GM12878 (cell line): ENCODE measurements around the gene NEK10. TPM values are rescaled to one million over a fixed set of nuclear protein-coding genes. Genes with fewer than 3 reads are reported as not detected.

Experiments used
- ATAC-seq: fragments of 200-7000 bp; cut with Tn5 transposase; 3 replicates; pipeline ENCODE4 v1.9.1; 2020; ENCODE audit warnings: mild to moderate bottlenecking, moderate library complexity
- BruUV-seq: library from RNA; stranded (reverse); fragments of 400-500 nt; replicated peaks from 2 replicates; lab custom pipeline; 2021; lab: Mats Ljungman, UMichigan
- CTCF ChIA-PET: fragments of 300-600 bp; sonication (Branson Sonifier 250); formaldehyde crosslinking; extraction: SDS; loops from one replicate; lab custom pipeline; 2021; ENCODE audit warnings: inconsistent platforms; lab: Yijun Ruan, JAX
- POLR2A ChIA-PET: fragments of 350-600 bp; formaldehyde crosslinking; extraction: SDS; loops from one replicate; lab custom pipeline; 2021; ENCODE audit warnings: inconsistent platforms; lab: Charles Lee
- RAD21 ChIA-PET: fragments of 300-600 bp; sonication (Branson Sonifier 250); formaldehyde crosslinking; loops from one replicate; lab custom pipeline; 2023; ENCODE audit warnings: antibody characterized with exemption; ENCODE audit not compliant: unreplicated experiment; lab: Charles Lee
- SMC1A ChIA-PET: fragments of 300-600 bp; sonication (Branson Sonifier 250); formaldehyde crosslinking; loops from one replicate; lab custom pipeline; 2023; ENCODE audit not compliant: unreplicated experiment, uncharacterized antibody; lab: Charles Lee
- DNase-seq: peaks from one replicate; pipeline ENCODE4 v3.0.0-alpha.2; 2011; ENCODE audit warnings: low read depth, low spot score
- FAIRE-seq: peaks from 3 replicates; lab custom pipeline; 2011; peaks lifted over from hg19 to GRCh38; lab: Jason Lieb, UNC
- H2AFZ ChIP-seq: 2 replicates; pipeline ENCODE4 v1.6.0; 2011; ENCODE audit warnings: low read depth, low read length, control low read depth; ENCODE audit not compliant: control insufficient read depth
- H3K27ac ChIP-seq: 2 replicates; pipeline ENCODE4 v1.5.1; 2011; ENCODE audit warnings: control low read depth; ENCODE audit not compliant: control insufficient read depth, insufficient read depth
- H3K27me3 ChIP-seq, 2 experiments: replicated peaks in 1 of 2; 2 replicates each; pipeline versions ENCODE4 v1.6.0 to v1.6.1; 2011; ENCODE audit warnings: low read length in 1 of 2; ENCODE audit not compliant: control insufficient read depth in 2 of 2, insufficient read depth in 2 of 2
- H3K36me3 ChIP-seq, 2 experiments: 2 replicates each; pipeline ENCODE4 v1.5.1; 2011; ENCODE audit warnings: low read length in 1 of 2; ENCODE audit not compliant: control insufficient read depth in 2 of 2, insufficient read depth in 2 of 2
- H3K4me1 ChIP-seq: 2 replicates; pipeline ENCODE4 v1.6.1; 2011; ENCODE audit warnings: mild to moderate bottlenecking, low read length, moderate library complexity, mixed read lengths; ENCODE audit not compliant: control insufficient read depth, insufficient read depth
- H3K4me2 ChIP-seq: 2 replicates; pipeline ENCODE4 v1.6.0; 2011; ENCODE audit warnings: control low read depth; ENCODE audit not compliant: control insufficient read depth, insufficient read depth
- H3K4me3 ChIP-seq: fragments of 200-600 bp; sonication (generic); 2 replicates; pipeline ENCODE4 v1.5.1; 2016
- H3K79me2 ChIP-seq: 2 replicates; pipeline ENCODE4 v1.6.0; 2011; ENCODE audit warnings: low read length; ENCODE audit not compliant: control insufficient read depth, insufficient read depth
- H3K9ac ChIP-seq: 2 replicates; pipeline ENCODE4 v1.8.0; 2011; ENCODE audit warnings: low read length, control low read depth, mixed read lengths; ENCODE audit not compliant: control insufficient read depth, insufficient read depth
- H3K9me3 ChIP-seq: replicated peaks from 3 replicates; pipeline ENCODE4 v1.5.1; 2011; ENCODE audit warnings: mild to moderate bottlenecking, low read length; ENCODE audit not compliant: control insufficient read depth, insufficient read depth
- H4K20me1 ChIP-seq: 2 replicates; pipeline ENCODE4 v1.6.0; 2011; ENCODE audit not compliant: control insufficient read depth, insufficient read depth
- CREM ChIP-seq: IDR thresholded peaks from 2 replicates; pipeline ENCODE4 v1.6.1; 2014; ENCODE audit warnings: antibody characterized with exemption, low read depth
- EED ChIP-seq: sonication (generic); IDR thresholded peaks from 2 replicates; pipeline ENCODE4 v1.6.1; 2016; ENCODE audit warnings: antibody characterized with exemption, low read depth
- ETV6 ChIP-seq, 2 experiments: fragments of 450-650 bp in 1 of 2; IDR thresholded peaks in 1 of 2; conservative IDR thresholded peaks in 1 of 2; 2 replicates each; pipeline ENCODE4 v1.6.1; 2014; ENCODE audit warnings: antibody characterized with exemption in 1 of 2, borderline replicate concordance in 1 of 2, low read depth in 1 of 2, mild to moderate bottlenecking in 1 of 2, moderate library complexity in 1 of 2
- IRF5 ChIP-seq: fragments of 450-650 bp; IDR thresholded peaks from 2 replicates; pipeline ENCODE4 v1.6.1; 2017; ENCODE audit warnings: borderline replicate concordance
- LARP7 ChIP-seq: fragments of 450-650 bp; IDR thresholded peaks from 2 replicates; pipeline ENCODE4 v1.6.1; 2017; ENCODE audit warnings: mild to moderate bottlenecking
- MAX ChIP-seq: IDR thresholded peaks from 2 replicates; pipeline ENCODE4 v1.6.1; 2012; ENCODE audit warnings: low read depth, low read length, improper control_type of control experiment
- NFYB ChIP-seq: IDR thresholded peaks from 2 replicates; pipeline ENCODE4 v1.6.1; 2011; ENCODE audit warnings: low read depth, mild to moderate bottlenecking, low read length, improper control_type of control experiment, moderate library complexity; ENCODE audit not compliant: insufficient read depth
- NR2C1 ChIP-seq: fragments of 450-650 bp; IDR thresholded peaks from 2 replicates; pipeline ENCODE4 v1.6.1; 2017; ENCODE audit warnings: antibody characterized with exemption, mild to moderate bottlenecking, moderate library complexity
- RAD21 ChIP-seq: IDR thresholded peaks from 2 replicates; pipeline ENCODE4 v1.6.1; 2011; ENCODE audit warnings: mild to moderate bottlenecking, low read depth, low read length, moderate library complexity; ENCODE audit not compliant: insufficient read depth
- RAD51 ChIP-seq: fragments of 450-650 bp; IDR thresholded peaks from 2 replicates; pipeline ENCODE4 v1.6.1; 2016; ENCODE audit warnings: moderate library complexity, mild to moderate bottlenecking, inconsistent platforms
- SIN3A ChIP-seq: IDR thresholded peaks from 2 replicates; pipeline ENCODE4 v1.6.1; 2012; ENCODE audit warnings: low read depth, low read length, improper control_type of control experiment
- SMARCA5 ChIP-seq: fragments of 450-650 bp; IDR thresholded peaks from 2 replicates; pipeline ENCODE4 v1.6.1; 2017; ENCODE audit warnings: mild to moderate bottlenecking
- SMC3 ChIP-seq: IDR thresholded peaks from 2 replicates; pipeline ENCODE4 v1.6.1; 2011; ENCODE audit warnings: low read length, improper control_type of control experiment, borderline replicate concordance
- STAT1 ChIP-seq: fragments of 450-650 bp; conservative IDR thresholded peaks from 2 replicates; pipeline ENCODE4 v1.6.1; 2014; ENCODE audit warnings: antibody characterized with exemption, mild to moderate bottlenecking
- TAF1 ChIP-seq: IDR thresholded peaks from 2 replicates; pipeline ENCODE4 v1.6.1; 2011; ENCODE audit warnings: mild to moderate bottlenecking, low read depth, low read length, borderline replicate concordance
- ZBTB4 ChIP-seq: fragments of 450-650 bp; formaldehyde crosslinking; IDR thresholded peaks from 2 replicates; pipeline ENCODE4 v1.4.0; 2022; ENCODE audit warnings: mild to moderate bottlenecking, moderate library complexity
- ZNF24 ChIP-seq: fragments of 450-650 bp; IDR thresholded peaks from 2 replicates; pipeline ENCODE4 v1.6.1; 2017; ENCODE audit warnings: antibody characterized with exemption, mild to moderate bottlenecking
- ZNF274 ChIP-seq: IDR thresholded peaks from one replicate; pipeline ENCODE4 v1.8.0; 2011; ENCODE audit not compliant: insufficient read length, insufficient read depth
- ZSCAN29 ChIP-seq: fragments of 450-650 bp; IDR thresholded peaks from 2 replicates; pipeline ENCODE4 v1.6.1; 2017; ENCODE audit warnings: mild to moderate bottlenecking, moderate library complexity
- WGBS: methylation state at CpG from one replicate; pipeline ENCODE4 v1.1.6; 2016; ENCODE audit warnings: low lambda C conversion rate; ENCODE audit not compliant: insufficient replicate concordance, insufficient coverage; ENCODE audit errors: missing lambda C conversion rate; 5-methylcytosine and 5-hydroxymethylcytosine counted together
- in situ Hi-C: fragments of 300-500 bp; cut with MboI; formaldehyde crosslinking; loops from 9 replicates; pipeline ENCODE4 v1.14.3; 2018; ENCODE audit warnings: mixed read lengths
- intact Hi-C: fragments of 100-400 bp; cut with micrococcal nuclease; formaldehyde crosslinking; loops from one replicate; pipeline ENCODE4 v1.14.2; 2022; ENCODE audit not compliant: unreplicated experiment
- polyA plus RNA-seq, 11 experiments: library from polyadenylated mRNA; depleted of rRNA in 4 of 11; unstranded in 6 of 11; stranded (reverse) in 5 of 11; fragments of >200 nt; fragmentation: Nextera tagmentation in 4 of 11; fragmentation: Illumina TruSeq in 1 of 11; extraction: Ambion mirVana in 4 of 11; extraction: Trizol in 1 of 11; gene quantifications; 1 replicate in 1 of 11; 2 replicates in 10 of 11; pipeline versions ENCODE4 v1.2.1 to v1.2.3, GENCODE V29; 2011 to 2016; ENCODE audit warnings: inconsistent platforms in 2 of 11, missing spikeins in 2 of 11, low read depth in 1 of 11
- total RNA-seq, 4 experiments: library from RNA; depleted of rRNA in 3 of 4; stranded (reverse); fragments of >200 nt in 3 of 4; fragmentation: Illumina TruSeq in 1 of 4; extraction: Trizol in 1 of 4; gene quantifications; 2 replicates each; pipeline versions ENCODE4 v1.2.1 to v1.2.3, GENCODE V29; 2013 to 2021
- TF ChIP-seq, protein P1 (sequence below): IDR thresholded peaks from 2 replicates; pipeline ENCODE4 v1.6.1; 2011; ENCODE audit warnings: low read depth, mild to moderate bottlenecking, low read length, moderate library complexity, borderline replicate concordance; ENCODE audit errors: extremely low read depth

Gene NEK10
- total and polyA plus RNA-seq, 10 of the 15 experiments (the other 5 are each of a cell fraction or from before 2014, with no cell fraction given) = 0.06 to 0.40 (median 0.16) TPM; not detected in 2

GRCh38 chr3:27134171-27134796, 234.9 kb downstream of the NEK10 start:
- Histone ChIP-seq H3K4me2 (no peak overlapping the region), H3K36me3 (no peaks in the 10 kb centered on the region), H3K27me3 (no peaks in the 10 kb centered on the region), H2AFZ (no peak overlapping the region), H3K4me1 (no peaks in the 10 kb centered on the region), H3K27ac (no peak overlapping the region), H3K9me3 (no peaks in the 10 kb centered on the region), H4K20me1 (no peaks in the 10 kb centered on the region), H3K9ac (no peak overlapping the region), H3K4me3 (no peak overlapping the region), H3K79me2 (no peaks in the 10 kb centered on the region)
- BruUV-seq = no TSS peak
- in situ Hi-C loops (loop anchor here (25.0 kb wide), 2 partner anchors 528 to 1203 kb away; partner anchors contain the start of genes AZI2 and ZCWPW2), intact Hi-C loops (loop anchor here (1.0 to 5.0 kb wide), 3 partner anchors 120 to 547 kb away; no protein-coding TSS in a partner anchor)
- ChIA-PET POLR2A (no interaction called here), RAD21 (interaction anchor here (1.0 to 1.9 kb wide), 7 partner anchors 48 to 1194 kb away, joined by 3 to 25 read pairs (median 6); no protein-coding TSS in a partner anchor), CTCF (interaction anchor here (0.6 to 3.5 kb wide), 22 partner anchors 8 to 546 kb away, joined by 3 to 67 read pairs (median 4); no protein-coding TSS in a partner anchor), SMC1A (interaction anchor here (0.9 to 2.0 kb wide), 11 partner anchors 9 to 546 kb away, joined by 3 to 27 read pairs (median 4); no protein-coding TSS in a partner anchor)
- FAIRE-seq (peak; percentile 69), ATAC-seq (peak; percentile 97), DNase-seq (peak; percentile 8)
- 50% methylated on average over 2 of the region's 2 CpGs for WGBS
- TF ChIP-seq ZSCAN29 = no peak
- TF ChIP-seq MAX = no peak
- TF ChIP-seq ZNF24 = 0 out of 2 replicates have a peak, but pooled peaks have one; percentile 18
- no peak for TF ChIP-seq CREM
- 0 out of 2 replicates have a peak, but pooled peaks have one; percentile 17 for TF ChIP-seq NR2C1
- no peak for TF ChIP-seq ZNF274
- no peak for TF ChIP-seq EED
- TF ChIP-seq SMARCA5 = no peak
- TF ChIP-seq TAF1 = no peak
- TF ChIP-seq RAD21 = peak; percentile 92
- peak; percentile 76; the same call in 1 of the 2 replicates for TF ChIP-seq SMC3
- TF ChIP-seq NFYB = no peak
- TF ChIP-seq, protein P1, sequence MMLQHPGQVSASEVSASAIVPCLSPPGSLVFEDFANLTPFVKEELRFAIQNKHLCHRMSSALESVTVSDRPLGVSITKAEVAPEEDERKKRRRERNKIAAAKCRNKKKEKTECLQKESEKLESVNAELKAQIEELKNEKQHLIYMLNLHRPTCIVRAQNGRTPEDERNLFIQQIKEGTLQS = no peak
- no peak for TF ChIP-seq IRF5
- no peak for TF ChIP-seq RAD51
- TF ChIP-seq STAT1 = no peak
- no peak for TF ChIP-seq LARP7
- no peak for TF ChIP-seq ETV6 (conservative IDR thresholded peaks at IDR 0.05 in 1 of 2, IDR thresholded peaks at IDR 0.05 in 1 of 2; ENCODE audit: borderline replicate concordance in 1 of 2, low read depth in 1 of 2)
- TF ChIP-seq SIN3A = no peak
- no peak for TF ChIP-seq ZBTB4
